K562 (cell line): ENCODE results near the gene KCNG4. TPM values are rescaled to one million over a fixed set of nuclear protein-coding genes. Genes with fewer than 3 reads are reported as not detected.
A peak's percentile ranks its signal among the peaks of the same experiment; 100 is the strongest.

Experiments used
- CHD4 ChIP-seq: fragments of 200-600 bp; sonication (generic); IDR thresholded peaks from 3 replicates; pipeline ENCODE4 v1.6.1; 2012; ENCODE audit warnings: low read depth, mild to moderate bottlenecking, mixed read lengths, low read length, inconsistent platforms; ENCODE audit not compliant: insufficient read depth, insufficient replicate concordance, poor library complexity, severe bottlenecking
- E2F3 ChIP-seq: fragments of 250-450 bp; sonication (Bioruptor Pico); IDR thresholded peaks from 2 replicates; pipeline ENCODE4 v1.4.0; 2020; ENCODE audit warnings: mild to moderate bottlenecking
- FOS ChIP-seq: IDR thresholded peaks from 3 replicates; pipeline ENCODE4 v1.6.1; 2011; ENCODE audit not compliant: insufficient read length; ENCODE audit errors: extremely low read depth
- HNRNPUL1 ChIP-seq: fragments of 200-400 bp; formaldehyde crosslinking; IDR thresholded peaks from 2 replicates; pipeline ENCODE4 v1.6.1; 2017; ENCODE audit warnings: low read length
- KLF13 ChIP-seq: fragments of 450-650 bp; IDR thresholded peaks from 2 replicates; pipeline ENCODE4 v1.6.1; 2016; ENCODE audit warnings: missing genetic modification characterization, low read depth, mild to moderate bottlenecking, missing compliant biosample characterization, moderate library complexity, borderline replicate concordance
- RBM25 ChIP-seq: fragments of 200-400 bp; formaldehyde crosslinking; IDR thresholded peaks from 2 replicates; pipeline ENCODE4 v1.6.1; 2018; ENCODE audit warnings: low read length, low read depth, moderate library complexity; ENCODE audit not compliant: severe bottlenecking
- TBL1XR1 ChIP-seq, 2 experiments: IDR thresholded peaks; 2 replicates each; pipeline ENCODE4 v1.6.1; 2012; ENCODE audit warnings: improper control_type of control experiment in 2 of 2, low read length in 2 of 2, mild to moderate bottlenecking in 1 of 2
- TOE1 ChIP-seq, 2 experiments: fragments of 450-650 bp in 1 of 2; sonication (generic) in 1 of 2; formaldehyde crosslinking in 1 of 2; IDR thresholded peaks; 2 replicates each; pipeline versions ENCODE4 v1.7.1 to v1.8.0; 2016 to 2022; ENCODE audit warnings: borderline replicate concordance in 2 of 2, mild to moderate bottlenecking in 2 of 2, antibody characterized with exemption in 1 of 2, inconsistent platforms in 1 of 2, low read depth in 1 of 2, missing genetic modification reagents in 1 of 2, moderate library complexity in 1 of 2
- XRCC4 ChIP-seq: IDR thresholded peaks from one replicate; pipeline ENCODE4 v1.6.1; 2011; ENCODE audit not compliant: insufficient read depth, insufficient read length; ENCODE audit errors: extremely low read depth
- ZBTB40 ChIP-seq, 2 experiments: fragments of 450-650 bp in 1 of 2; sonication (generic) in 1 of 2; formaldehyde crosslinking in 1 of 2; IDR thresholded peaks; 2 replicates each; pipeline versions ENCODE4 v1.7.1 to v1.9.0; 2016 to 2022; ENCODE audit warnings: inconsistent platforms in 1 of 2, mild to moderate bottlenecking in 1 of 2, missing genetic modification reagents in 1 of 2
- ZNF212 ChIP-seq: fragments of 450-650 bp; formaldehyde crosslinking; IDR thresholded peaks from 2 replicates; pipeline ENCODE4 v1.4.0; 2020; ENCODE audit warnings: mild to moderate bottlenecking
- ZNF584 ChIP-seq: fragments of 200-800 bp; sonication (Bioruptor generic); IDR thresholded peaks from 2 replicates; pipeline ENCODE4 v1.6.1; 2016; ENCODE audit warnings: low read depth, mild to moderate bottlenecking, missing genetic modification characterization, missing compliant biosample characterization
- ZNF668 ChIP-seq: fragments of 250-450 bp; sonication (Bioruptor Pico); IDR thresholded peaks from 2 replicates; pipeline ENCODE4 v1.8.0; 2022; ENCODE audit warnings: mild to moderate bottlenecking, inconsistent platforms
- ZNF79 ChIP-seq: fragments of 250-450 bp; sonication (Bioruptor Pico); IDR thresholded peaks from 2 replicates; pipeline ENCODE4 v1.4.0; 2020; ENCODE audit warnings: low read depth, mild to moderate bottlenecking, moderate library complexity
- polyA plus RNA-seq, 8 experiments: library from polyadenylated mRNA; depleted of rRNA in 4 of 8; stranded (reverse) in 5 of 8; unstranded in 3 of 8; fragments of >200 nt; fragmentation: Nextera tagmentation in 2 of 8; fragmentation: Illumina TruSeq in 1 of 8; extraction: Ambion mirVana in 2 of 8; extraction: Trizol in 1 of 8; gene quantifications; 2 replicates each; pipeline versions ENCODE4 v1.2.1 to v1.2.3, GENCODE V29; 2011 to 2014; ENCODE audit warnings: inconsistent platforms in 1 of 8, missing spikeins in 1 of 8
- total RNA-seq, 7 experiments: library from RNA; depleted of rRNA in 6 of 7; stranded (reverse); fragments of >200 nt in 6 of 7; fragmentation: Illumina TruSeq in 2 of 7; extraction: Trizol in 2 of 7; gene quantifications; 2 replicates each; pipeline versions ENCODE4 v1.2.1 to v1.2.3, GENCODE V29; 2011 to 2021; ENCODE audit warnings: low replicate concordance in 1 of 7
- TF ChIP-seq, protein P1 (sequence below): conservative IDR thresholded peaks from 2 replicates; pipeline ENCODE4 v1.6.1; 2011; ENCODE audit warnings: low read depth, mild to moderate bottlenecking, low read length; ENCODE audit not compliant: control insufficient read depth

Gene KCNG4
- total and polyA plus RNA-seq, 9 of the 15 experiments (the other 6 are each of a cell fraction or from before 2014, with no cell fraction given) = not detected

DNA sequence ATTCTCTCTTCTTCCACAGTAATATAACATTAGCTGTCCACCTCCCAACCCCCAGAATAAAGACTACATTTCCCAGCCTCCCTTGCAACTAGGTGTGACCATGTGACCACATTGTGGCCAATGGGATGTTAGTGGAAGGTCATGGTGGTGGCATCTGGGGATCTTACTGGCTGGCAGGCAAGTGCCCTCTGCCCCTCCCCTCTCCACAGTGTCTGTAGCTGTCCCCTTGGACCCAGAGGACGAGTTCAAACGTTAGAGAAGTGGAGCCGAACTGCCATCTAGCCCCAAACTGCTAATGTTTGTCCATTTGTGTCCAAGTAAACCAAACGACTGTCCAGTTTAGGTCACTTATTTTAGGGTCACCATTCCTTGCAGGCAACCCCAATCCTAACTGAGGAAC lies 26.6 kb upstream of the KCNG4 start (continued):
- no peak for TF ChIP-seq ZBTB40 (IDR thresholded peaks at IDR 0.05)
- no peak for TF ChIP-seq ZBTB40 (CRISPR knock-in tag; IDR thresholded peaks at IDR 0.05)
- TF ChIP-seq HNRNPUL1 = no peak
- TF ChIP-seq ZNF79 (CRISPR knock-in tag) = no peak
- no peak for TF ChIP-seq XRCC4
- TF ChIP-seq RBM25 = peak; percentile 86
- TF ChIP-seq TBL1XR1 (IDR thresholded peaks at IDR 0.05; ENCODE audit: low read length in 2 of 2) = no peak
- TF ChIP-seq CHD4 = no peak
- TF ChIP-seq TOE1 (IDR thresholded peaks at IDR 0.05; ENCODE audit: borderline replicate concordance) = peak; percentile 94
- TF ChIP-seq TOE1 (CRISPR knock-in tag; IDR thresholded peaks at IDR 0.05; ENCODE audit: borderline replicate concordance, low read depth) = no peak
- no peak for TF ChIP-seq ZNF584 (CRISPR knock-in tag)
- no peak for TF ChIP-seq ZNF212
- TF ChIP-seq, protein P1, sequence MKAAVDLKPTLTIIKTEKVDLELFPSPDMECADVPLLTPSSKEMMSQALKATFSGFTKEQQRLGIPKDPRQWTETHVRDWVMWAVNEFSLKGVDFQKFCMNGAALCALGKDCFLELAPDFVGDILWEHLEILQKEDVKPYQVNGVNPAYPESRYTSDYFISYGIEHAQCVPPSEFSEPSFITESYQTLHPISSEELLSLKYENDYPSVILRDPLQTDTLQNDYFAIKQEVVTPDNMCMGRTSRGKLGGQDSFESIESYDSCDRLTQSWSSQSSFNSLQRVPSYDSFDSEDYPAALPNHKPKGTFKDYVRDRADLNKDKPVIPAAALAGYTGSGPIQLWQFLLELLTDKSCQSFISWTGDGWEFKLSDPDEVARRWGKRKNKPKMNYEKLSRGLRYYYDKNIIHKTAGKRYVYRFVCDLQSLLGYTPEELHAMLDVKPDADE = no peak; the same call in 1 of the 2 replicates
- peak; percentile 96 for TF ChIP-seq FOS
- no peak for TF ChIP-seq E2F3 (CRISPR knock-in tag)
- TF ChIP-seq KLF13 (tag) = no peak
- no peak for TF ChIP-seq ZNF668 (CRISPR knock-in tag)
